ENCODE results near the gene IFT122. TPM values are rescaled to one million over a fixed set of nuclear protein-coding genes. Genes with fewer than 3 reads are reported as not detected.

IFT122 gene, protein sequence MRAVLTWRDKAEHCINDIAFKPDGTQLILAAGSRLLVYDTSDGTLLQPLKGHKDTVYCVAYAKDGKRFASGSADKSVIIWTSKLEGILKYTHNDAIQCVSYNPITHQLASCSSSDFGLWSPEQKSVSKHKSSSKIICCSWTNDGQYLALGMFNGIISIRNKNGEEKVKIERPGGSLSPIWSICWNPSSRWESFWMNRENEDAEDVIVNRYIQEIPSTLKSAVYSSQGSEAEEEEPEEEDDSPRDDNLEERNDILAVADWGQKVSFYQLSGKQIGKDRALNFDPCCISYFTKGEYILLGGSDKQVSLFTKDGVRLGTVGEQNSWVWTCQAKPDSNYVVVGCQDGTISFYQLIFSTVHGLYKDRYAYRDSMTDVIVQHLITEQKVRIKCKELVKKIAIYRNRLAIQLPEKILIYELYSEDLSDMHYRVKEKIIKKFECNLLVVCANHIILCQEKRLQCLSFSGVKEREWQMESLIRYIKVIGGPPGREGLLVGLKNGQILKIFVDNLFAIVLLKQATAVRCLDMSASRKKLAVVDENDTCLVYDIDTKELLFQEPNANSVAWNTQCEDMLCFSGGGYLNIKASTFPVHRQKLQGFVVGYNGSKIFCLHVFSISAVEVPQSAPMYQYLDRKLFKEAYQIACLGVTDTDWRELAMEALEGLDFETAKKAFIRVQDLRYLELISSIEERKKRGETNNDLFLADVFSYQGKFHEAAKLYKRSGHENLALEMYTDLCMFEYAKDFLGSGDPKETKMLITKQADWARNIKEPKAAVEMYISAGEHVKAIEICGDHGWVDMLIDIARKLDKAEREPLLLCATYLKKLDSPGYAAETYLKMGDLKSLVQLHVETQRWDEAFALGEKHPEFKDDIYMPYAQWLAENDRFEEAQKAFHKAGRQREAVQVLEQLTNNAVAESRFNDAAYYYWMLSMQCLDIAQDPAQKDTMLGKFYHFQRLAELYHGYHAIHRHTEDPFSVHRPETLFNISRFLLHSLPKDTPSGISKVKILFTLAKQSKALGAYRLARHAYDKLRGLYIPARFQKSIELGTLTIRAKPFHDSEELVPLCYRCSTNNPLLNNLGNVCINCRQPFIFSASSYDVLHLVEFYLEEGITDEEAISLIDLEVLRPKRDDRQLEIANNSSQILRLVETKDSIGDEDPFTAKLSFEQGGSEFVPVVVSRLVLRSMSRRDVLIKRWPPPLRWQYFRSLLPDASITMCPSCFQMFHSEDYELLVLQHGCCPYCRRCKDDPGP
- 26.0 and 38.6 TPM in 2 replicates for total RNA-seq

GRCh38 chr3:129439817-129440617 is at the start of gene IFT122, which contains the start of gene MBD4:
TSS of gene IFT122 (plus strand) at chr3:129440224. CDS start at chr3:129440331, 107 bp downstream.
TSS of gene MBD4 (minus strand) at chr3:129439948. CDS start at chr3:129439833, 115 bp downstream.

GRCh38 chr3:129428376-129429079 is 11.5 kb upstream of the IFT122 start, which contains the start of gene EFCAB12:
TSS of gene EFCAB12 (minus strand) at chr3:129428636. CDS start at chr3:129428488, 148 bp downstream.

DNA sequence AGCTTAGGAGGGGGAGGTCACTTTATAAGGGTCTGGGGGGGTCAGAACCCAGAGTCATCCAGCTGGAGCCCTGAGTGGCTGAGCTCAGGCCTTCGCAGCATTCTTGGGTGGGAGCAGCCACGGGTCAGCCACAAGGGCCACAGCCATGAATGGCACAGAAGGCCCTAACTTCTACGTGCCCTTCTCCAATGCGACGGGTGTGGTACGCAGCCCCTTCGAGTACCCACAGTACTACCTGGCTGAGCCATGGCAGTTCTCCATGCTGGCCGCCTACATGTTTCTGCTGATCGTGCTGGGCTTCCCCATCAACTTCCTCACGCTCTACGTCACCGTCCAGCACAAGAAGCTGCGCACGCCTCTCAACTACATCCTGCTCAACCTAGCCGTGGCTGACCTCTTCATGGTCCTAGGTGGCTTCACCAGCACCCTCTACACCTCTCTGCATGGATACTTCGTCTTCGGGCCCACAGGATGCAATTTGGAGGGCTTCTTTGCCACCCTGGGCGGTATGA is 88.6 kb downstream of the IFT122 start, which contains the start of gene RHO:
RHO (plus strand) TSS at position 51 of the 512 bp plus-strand sequence; CDS start at position 146, 95 bp downstream.

DNA sequence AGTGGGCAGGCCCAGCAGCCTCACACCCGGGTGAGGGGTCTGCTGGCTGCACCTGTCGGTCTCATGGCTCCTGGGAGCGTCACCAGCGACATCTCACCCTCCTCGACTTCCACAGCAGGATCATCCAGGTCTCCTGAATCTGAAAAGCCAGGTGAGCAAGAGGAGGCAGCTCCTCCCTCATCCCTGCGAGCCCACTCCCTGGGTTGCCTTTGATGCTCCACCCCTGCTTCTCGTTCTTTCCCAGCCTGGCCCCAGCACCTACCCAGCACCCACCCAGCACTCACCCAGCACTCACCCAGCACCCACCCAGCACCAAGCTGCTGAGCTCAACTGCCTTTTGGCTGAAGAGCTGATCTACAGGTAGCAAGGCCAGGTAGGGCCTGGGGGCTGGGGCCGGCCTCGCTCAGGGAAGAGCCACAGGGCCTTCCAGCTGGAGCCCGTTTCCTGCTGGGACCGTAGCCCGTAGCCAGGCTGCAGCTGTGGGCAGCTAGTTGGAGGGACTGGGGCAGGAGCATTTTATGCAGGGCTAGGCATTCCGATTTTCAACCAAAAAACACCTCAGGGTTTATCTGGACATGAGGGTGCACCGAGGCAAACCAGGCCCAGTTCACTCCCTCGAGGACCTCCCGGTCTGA is 103.2 kb downstream of the IFT122 start, which contains the start of gene H1-8:
H1-8 (plus strand) TSS at position 20 of the 635 bp plus-strand sequence; CDS start at position 64, 44 bp downstream.

Other genes starting within 250 kb of the IFT122 start
- gene COPG1, start 190.6 kb upstream of the IFT122 start, total RNA-seq = 173 and 221 TPM in 2 replicates
- gene HMCES, start 161.4 kb upstream of the IFT122 start, total RNA-seq = 22.4 and 23.7 TPM in 2 replicates
- gene EFCAB12, start 11.6 kb upstream of the IFT122 start, total RNA-seq = under 0.01 and 0.11 TPM in 2 replicates
- 23.2 and 33.7 TPM in 2 replicates for gene MBD4, start 276 bp upstream of the IFT122 start, total RNA-seq
- not detected in 2 replicates for gene RHO, start 88.4 kb downstream of the IFT122 start, total RNA-seq
- not detected in 2 replicates for gene H1-8, start 103.0 kb downstream of the IFT122 start, total RNA-seq
- gene PLXND1, start 166.5 kb downstream of the IFT122 start, total RNA-seq = 216 and 468 TPM in 2 replicates

Measured in dermis lymphatic vessel endothelial cell (primary cell).